T1000 (cell line): ENCODE results near the gene P2RX2.

ENCODE experiments used
- DNase-seq: peaks from one replicate; lab custom pipeline; 2025; ENCODE audit warnings: mixed read lengths; lab: John Stamatoyannopoulos, UW

Gene P2RX2

DNA sequence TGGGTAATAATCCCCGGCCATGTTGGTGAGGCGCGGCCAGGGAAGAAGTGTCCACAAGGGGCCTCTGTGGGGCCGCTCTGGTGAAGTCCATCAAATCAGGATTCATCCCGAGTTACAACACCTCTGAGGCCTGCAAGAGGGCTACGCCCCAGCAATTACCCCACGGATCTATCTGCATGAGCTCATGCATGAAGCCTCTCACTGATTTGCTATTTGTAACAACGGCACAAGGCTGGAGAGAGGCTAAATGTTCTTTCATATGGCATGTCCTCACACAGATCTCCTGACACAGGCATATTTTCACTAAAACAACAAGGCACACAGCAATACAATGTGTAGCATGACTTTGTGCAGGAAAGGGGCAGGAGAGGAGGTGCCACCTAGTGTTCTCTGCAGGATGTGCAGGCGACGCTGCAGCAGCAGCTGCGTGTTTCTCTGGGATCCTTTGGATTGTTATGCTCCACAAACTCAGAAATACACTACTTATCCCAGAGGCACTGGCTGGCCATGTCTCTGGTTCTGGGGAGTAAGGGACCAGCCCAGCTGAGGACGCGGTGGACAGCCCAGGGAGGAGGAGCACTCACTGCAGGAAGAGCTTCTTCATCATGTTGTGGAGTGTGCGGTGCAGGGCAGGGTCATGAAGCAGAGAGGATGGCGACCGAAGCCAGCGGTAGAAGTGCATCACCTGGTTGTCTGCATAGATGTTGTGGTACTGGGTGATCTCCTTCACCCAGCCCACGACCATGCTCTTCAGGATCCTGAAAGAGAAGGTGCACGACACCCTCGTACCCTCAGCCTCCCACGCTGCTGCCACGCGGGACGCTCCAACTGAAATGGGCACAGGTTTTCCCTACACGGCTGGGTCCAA is 20.2 kb downstream of the P2RX2 start:
- DNase-seq: no peak

DNA sequence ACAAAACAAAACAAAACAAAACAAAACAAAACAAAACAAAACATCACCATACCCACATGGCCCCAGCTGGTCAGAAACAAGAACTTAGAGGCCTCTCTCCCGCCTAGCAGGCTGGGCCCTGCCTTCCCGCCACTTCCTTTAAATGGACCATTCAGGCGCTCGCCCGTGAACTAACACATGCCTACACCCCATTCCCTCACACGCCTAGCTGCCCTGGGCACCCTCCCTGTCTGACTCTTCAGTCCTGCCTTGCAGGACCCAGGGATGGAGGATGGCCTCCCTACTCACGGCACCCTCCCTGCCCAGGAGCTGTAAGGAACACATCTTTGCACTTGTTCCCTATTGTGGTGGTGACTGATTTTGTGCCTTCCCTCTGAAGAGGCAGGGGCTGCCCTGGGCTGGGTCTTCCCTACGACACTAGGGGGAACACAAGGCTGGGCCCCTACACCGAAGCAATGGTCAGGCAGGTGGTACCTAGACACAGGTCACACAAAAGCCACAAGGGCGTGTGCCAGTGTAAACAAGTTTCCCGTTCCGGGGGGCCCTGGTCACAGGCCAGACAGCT is 21.5 kb downstream of the P2RX2 start:
- DNase-seq: no peak

DNA sequence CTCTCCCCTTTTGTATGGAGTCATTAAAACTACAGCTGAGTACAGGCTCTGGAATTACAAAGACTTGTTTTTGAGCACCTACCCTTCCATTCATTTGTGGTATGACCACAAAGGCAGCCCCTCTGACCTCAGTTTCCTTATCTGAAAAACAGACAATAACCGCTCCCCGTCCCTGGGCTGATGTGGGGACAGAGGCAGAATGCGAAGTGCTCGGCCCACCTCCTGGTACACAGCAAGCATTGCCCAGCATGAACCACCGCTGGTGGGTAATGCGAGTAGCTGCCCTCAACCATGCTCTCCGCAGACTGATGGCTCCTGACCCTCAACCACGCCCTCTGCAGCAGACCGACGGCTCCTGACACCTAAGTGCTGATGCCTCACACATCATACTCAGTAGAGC is 22.4 kb downstream of the P2RX2 start:
- DNase-seq: no peak

DNA sequence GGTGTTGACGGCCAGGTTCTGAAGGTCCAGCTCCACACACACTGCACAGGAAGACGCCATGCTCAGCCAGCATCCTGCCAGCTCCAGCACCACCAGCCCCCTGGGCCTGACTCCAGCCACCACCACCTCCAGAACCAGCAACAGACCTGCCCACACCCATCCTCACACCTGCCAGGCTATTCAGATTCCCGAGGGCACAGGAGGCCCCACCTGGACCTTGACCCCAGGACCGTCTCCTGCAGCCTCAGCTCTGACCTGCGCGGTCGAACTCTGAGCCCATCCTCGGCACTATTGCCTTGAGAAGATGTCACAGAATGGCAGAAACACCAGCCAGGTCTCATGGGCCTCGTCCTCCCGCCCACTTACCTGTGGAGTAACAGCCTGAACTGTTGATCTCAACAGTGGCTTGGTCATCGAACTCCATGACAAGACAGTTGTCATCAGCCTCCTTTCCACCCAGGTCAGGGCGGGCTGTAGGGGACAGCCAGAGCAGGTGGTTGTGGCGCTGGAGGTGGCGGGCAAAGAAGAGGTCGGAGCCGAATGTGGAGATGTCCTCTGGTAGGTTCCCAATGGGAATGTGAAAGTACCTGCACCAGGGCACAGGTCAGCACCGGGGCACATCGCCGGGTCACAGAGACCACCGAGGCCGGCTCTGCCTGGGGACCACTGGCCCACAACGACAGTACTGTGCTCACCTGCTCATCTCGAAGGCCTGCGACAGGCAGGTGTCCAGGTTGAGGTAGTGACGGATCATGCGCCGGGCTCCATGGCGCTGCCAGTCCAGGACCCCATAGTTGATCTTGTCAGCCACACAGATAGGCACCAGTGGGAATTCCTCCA is 23.5 kb downstream of the P2RX2 start:
- DNase-seq: no peak

DNA sequence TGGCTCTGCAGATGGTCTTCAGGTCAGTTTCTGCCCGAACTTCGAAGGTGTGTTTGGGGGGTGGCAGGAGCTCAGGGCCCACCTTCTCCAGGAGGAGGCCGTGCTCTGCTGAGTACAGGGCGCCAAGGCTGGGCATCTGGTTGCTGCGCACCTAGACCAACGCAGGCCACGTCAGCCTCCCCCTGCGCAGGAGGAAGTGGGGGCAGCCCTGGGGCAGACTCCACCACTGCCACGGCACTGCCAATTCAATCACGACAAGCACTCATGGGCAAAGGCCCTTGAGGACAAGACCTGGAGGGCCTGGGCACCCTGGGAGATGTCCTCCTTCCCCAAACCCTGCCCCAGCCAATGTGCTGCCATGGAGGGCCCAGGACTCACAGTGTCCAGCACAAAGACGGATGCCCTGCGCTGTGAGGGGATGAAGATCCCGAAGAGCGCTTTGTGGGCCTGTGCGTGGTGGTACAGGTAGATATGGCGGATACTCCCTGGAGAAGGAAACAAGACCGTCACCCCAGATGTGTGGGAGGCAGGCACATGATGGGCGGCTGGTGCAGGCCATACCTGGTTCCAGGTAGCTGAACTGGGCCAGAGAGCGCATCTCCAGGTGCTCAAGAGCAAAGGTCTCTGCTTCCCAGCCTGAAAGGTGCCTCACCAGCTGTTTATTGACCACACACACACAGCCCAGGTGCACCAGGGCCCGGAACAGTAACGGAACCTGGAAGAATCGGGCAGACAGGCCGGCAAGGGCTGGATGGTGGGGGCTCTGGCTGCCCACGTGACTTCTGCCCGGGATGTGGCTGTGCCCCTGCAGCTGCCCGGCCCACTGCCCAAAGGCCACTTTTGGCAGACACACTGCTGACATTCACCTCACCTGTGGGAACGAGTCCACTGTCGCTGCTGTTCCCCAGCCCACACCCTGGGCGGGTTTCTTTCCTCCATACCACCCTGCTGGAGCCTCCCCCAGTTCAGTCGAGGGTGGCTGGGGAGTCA is 24.6 kb downstream of the P2RX2 start:
- DNase-seq: no peak

DNA sequence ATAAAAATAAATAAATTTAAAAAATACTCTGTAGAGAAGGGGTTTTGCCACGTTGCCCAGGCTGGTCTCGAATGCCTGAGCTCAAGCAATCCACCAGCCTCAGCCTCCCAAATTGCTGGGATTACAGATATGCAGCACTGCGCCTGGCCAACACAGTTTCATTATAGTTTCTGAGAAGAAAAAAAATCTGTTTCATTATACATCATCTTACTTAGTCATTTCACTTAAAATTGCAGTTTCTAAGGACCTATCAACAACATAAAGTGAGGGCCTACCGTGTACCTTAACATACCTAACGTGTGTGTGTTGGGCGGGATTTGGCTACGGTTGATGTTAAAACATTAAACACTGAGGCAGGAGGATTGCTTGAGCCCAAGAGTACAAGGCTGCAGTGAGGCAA is 28.3 kb downstream of the P2RX2 start:
- no peak for DNase-seq

DNA sequence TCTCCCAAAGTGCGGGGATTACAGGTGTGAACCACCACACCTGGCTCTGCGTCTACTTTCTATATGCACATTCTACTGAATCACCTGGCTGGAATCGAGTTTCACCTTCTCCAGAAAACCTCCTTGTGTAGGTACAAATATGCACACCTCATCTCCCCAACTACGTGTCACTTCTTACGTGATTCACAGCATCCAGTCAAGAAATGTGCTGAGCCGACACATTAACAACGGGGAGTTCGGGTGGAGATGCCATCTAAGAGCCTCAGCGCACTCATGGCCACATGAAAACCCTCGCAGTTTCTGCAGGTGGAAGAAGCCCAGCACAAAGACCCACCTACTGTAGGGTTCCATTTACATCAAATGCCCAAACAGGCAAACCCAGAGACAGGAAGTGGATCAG is 29.3 kb downstream of the P2RX2 start:
- DNase-seq: no peak

DNA sequence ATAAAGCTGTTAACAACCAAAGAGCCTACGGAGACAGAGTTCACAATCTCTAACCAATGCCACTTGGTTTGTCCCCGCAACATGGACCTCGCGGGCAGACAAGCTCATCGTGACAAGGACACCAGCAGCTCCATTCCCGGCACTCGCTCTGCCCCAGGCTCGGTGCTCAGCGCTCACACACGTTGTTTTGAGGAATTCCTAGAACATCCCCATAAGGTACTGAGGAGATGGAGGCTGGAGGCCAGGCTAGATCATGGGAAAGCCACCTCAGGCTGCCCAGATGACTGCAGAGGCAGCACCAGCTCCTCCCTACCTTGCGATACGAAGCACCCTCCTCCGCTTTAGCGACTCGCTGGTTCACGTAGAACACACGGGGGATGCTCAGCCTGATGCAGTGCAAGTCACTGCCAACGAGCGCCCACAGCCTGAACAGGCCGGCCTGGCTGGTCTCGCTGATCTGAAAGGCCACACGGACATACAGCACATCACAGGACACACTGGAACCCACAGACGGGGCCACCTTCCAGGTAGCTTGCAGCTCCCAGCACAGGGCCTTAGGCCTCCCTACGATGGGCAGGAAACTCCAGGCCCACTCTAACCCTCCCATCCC is 30.1 kb downstream of the P2RX2 start:
- no peak for DNase-seq

DNA sequence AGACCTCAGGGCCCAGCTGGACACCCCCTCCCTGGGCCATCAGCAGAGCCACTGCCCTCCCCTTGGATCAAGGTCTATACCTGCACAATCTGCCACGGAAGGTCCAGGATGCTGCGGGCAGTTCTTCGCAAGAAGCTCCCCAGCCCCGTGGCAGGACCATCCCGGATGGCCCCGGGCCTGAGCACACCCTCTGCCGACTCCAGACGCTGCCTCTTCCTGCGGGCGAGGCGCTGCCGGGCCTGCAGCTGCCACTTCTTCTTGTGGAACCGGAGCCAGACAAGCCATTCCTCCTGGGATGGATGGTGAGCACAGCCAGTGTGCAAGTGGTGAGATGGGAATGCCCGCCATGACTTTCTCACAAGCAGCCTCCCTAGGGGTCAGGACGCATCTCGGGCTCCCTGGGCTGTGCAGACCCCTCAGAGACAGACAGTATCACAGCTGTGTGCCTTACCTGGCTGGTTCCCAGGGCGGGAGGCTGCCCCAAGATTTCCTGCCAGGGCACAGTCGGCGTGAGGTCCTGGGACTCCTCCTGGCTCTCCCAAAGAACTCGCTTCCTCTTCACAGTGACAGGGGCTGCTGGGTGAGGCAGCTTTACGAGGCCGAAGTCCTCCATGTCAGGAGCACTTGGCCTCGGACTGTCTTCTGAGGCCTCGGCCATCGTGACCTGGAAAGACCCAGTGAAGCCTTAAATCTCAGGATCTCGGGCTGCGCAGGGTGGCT is 30.8 kb downstream of the P2RX2 start:
- no peak for DNase-seq

DNA sequence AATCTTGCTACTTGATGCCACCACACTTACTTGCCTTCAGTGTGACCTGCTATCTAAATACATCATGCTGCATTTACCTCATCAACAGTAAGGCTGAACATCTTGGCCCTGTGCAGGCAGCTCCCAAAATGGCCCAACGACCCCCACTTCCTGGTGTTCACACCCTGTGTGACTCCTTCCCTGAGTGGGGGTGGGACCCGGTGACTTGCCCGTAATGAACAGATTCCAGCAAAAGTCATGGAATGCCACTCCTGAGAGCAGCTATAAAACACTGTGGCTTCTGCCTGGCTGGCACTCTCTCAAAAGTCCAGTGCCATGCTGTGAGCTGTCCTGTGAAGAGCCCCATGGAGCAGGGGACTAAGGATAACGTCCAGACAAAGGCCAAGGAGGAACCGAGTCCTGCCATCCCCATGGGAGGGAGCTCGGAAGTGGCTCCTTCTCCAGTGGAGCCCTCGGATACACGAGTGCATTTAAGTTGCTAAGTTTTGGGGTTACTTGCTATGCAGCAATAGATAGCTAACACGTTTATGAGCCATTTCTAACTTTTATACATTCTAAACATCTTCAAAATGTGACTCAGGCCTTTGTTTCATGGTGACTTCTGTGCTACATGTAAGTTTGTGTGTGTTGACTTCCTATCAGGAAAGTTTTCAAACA is 33.0 kb downstream of the P2RX2 start:
- no peak for DNase-seq

DNA sequence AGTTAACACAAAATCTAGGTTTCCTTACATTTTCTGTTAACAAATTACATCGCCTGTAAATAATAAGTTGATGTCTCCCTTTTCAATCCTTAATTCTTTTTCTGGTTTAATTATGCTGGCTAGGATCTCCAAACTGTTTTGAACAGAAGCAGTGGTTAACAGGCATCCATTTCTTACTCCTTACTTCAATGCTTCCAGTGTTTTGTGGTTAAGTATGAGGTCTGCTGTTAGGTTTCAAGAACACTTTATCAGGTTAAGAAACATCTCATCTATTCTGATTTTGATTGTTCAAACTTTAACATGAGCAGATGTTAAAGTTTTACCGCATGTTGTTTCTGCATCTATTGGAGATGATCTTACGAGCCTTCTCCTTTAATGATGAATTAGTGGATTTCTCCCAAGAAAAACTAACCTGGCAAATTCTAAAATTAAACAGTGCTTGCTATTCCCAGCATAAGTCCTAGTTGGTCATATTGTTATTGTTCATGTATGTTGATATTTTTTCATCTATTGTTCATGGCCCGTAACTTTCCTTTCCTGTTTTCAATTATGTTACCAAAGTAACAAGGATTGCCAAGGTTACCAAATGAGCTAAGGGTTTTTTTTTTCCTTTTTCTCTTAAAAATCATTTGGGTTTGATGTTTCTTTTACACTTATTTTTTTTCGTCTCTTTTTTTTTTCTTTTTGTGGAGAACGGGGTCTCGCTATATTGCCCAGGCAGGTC is 35.2 kb downstream of the P2RX2 start:
- no peak for DNase-seq

DNA sequence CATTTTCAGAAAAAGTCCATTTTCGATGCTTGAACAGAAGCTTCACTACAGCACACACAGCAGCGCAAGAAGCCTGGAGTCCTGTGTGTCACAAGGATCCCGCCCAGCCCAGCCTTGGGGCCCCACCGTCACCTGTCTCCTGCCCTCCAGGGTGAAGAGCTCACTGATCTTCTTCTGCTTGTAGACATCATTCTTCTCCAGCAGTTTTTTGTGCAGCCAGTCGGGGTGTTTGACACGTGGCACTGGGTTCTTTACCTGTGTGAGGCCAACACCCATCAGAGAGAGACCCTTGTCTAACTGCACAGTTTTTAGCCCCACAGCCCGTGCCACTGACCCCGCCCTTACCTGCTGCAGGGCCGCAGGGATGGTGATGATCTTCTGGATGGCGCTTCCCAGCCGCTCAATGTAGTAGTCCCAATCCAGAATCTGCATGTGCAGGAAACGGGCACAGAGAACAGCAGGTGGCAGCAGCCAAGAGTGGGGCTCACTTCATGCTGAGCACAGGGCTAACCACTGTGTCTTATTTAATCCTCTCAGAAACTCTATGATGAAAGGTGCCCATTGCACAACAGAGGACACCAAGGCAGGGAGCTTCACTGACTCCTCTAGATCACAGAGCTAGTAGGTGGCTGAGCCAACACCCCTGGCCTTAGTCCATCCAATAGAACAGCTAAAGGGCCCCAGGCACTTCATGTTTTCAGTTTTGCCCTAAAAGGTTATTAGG is 38.6 kb downstream of the P2RX2 start:
- DNase-seq: no peak

DNA sequence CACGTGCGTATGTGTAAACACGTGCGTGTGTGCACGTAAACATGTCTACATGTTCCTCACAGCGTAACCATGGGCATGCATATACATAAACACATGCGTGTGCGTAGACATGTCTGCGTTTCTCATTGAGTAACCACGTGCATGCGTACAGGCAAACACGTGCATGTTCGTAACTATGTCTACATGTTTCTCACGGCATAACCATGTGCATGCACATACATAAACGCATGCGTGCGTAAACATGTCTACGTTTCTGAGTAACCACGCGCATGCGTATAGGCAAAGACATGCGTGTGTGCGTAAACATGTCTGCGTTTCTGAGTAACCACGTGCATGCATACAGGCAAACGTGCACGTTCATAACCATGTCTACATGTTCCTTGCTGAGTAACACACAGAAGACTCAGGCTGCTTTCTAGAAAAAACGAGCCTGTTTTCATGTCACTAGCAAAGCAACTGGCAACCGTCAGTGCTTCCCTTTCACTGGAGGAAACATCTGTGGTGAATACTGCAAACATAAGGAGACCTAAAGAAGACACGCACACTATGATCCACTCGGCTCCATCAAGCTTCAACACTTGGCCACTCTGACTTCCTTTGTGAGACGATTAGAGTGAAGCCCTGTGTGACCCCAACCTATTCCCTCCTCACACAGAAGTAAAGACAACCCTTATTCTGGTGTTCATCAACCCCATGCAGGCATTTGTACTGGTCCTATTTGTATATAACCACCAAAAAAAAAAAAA is 39.7 kb downstream of the P2RX2 start:
- DNase-seq: no peak

DNA sequence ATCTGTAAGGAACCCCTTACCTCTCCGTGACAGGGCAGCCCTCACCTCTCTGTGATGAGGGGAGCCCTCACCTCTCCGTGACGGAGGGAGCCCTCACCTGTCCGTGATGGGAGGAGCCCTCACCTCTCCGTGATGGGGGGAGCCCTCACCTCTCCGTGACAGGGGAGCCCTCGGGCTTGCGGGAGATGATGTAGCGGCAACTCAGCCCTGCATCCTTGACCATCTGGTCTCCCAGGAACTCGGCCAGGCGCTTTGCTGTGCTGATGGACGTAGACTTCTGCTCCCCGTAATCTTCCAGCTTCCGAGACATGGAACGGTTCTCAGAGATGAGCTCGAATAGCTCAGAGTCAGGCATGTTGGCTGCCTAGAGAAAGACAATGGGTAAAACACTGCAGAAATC is 40.6 kb downstream of the P2RX2 start:
- no peak for DNase-seq

DNA sequence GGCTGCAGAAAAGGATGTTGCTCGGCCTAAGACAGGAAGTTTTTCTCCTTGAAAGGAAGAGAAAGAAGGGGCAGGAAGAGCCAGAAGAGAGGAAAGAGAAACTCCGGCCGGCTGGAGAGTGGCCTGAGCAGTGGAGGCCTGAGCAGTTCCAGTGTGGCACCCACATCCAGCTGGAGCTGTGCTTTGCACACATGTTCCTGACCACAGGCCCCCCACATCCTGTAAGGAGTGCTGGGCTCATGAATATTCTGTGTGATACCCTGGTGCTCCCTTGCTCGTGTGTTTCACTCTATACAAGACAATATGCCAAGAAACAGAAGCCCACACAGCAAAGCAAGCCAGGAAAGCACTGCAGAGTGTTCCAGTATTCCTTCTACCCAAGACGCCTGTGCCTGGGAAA is 41.5 kb downstream of the P2RX2 start:
- DNase-seq: no peak

DNA sequence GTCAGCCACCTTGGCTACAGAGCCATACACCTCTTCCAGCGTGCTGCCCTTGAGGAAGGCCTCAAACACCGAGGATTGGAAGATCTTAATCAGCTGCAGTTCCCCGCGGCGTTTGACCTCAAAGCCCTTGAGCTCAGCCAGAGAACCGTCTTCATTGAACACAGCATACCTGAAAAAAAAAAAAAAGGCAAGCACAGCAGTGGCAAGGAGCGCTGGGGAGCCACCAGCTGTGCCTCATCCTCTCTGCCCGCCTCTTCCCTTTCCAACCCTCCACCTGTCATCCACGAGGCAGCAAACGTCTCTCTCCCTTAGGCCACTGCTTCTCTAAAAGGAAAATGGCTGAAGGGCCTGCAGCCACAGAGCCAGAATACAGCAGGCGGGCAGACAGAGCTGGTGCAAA is 42.4 kb downstream of the P2RX2 start:
- DNase-seq: no peak

DNA sequence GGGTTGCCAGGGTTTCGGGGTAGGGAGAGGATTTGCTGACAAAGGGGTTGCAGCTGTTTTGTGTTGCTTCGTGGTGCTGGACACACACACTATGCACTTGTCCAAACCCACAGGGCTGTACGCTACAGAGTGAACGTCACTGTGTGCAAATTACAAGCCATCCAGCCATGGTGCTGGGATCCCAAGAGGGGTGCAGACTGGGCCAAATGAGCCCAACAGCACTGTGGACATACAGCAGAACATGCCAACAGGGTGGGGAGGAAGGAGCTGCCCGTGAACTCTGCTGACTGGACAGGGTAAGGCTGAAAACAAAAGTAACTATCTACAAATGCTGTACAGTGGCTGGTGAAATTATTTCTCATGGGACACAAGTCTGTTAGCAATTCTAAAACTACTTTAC is 43.4 kb downstream of the P2RX2 start:
- no peak for DNase-seq
